ENCODE data around the gene TCF3. TPM values are rescaled to one million over a fixed set of nuclear protein-coding genes. Genes with fewer than 3 reads are reported as not detected.

The TCF3 gene
- polyA plus RNA-seq, 1 experiment, result 51.7 TPM

DNA sequence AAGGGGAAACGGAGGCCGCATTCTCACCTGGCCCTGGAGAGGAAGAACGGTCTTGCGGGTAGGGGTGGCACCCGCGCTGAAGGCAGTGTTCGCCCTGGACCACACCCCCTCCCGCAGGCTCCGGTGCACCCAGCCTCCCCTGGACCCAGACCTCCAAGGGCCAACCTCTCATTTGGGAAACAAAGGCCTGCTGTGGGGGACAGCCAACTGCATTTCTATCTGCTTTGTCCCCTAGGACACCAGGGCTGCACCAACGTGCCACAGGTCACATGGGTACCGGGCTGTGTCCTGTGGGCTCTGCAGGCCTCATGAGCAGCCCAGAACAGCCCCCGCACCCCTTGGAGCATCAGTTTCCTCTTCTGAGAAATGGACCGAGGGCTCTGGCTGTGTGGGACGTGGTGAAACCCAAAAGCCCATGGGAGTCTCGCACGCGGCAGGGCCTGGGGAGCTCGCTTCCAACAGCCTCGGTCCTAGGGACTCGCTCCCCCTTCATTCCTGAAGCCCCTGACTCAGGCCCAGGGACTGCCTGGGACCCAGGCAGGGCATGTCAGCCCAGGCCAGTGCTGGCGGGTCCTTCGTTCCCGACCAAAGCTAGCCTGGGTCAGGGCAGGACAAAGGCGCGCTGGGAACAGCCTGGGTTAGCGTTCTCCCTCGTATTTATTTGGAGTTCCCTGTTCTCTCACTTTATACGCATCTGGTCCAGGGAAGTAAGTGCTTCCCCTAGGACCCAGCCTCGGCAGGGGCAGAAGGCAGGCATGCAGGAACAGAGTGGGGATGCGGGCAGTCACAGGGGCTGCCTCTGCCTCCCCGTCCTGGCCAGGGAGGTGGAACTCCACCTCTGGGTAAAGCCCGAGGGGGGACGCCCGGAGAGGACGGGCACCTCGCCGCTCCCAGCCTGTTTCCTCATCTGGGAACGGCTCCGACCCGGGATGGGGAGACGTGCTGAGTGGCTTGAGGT, 4.6 kb downstream of the TCF3 start:
- TF ChIP-seq, protein P1, sequence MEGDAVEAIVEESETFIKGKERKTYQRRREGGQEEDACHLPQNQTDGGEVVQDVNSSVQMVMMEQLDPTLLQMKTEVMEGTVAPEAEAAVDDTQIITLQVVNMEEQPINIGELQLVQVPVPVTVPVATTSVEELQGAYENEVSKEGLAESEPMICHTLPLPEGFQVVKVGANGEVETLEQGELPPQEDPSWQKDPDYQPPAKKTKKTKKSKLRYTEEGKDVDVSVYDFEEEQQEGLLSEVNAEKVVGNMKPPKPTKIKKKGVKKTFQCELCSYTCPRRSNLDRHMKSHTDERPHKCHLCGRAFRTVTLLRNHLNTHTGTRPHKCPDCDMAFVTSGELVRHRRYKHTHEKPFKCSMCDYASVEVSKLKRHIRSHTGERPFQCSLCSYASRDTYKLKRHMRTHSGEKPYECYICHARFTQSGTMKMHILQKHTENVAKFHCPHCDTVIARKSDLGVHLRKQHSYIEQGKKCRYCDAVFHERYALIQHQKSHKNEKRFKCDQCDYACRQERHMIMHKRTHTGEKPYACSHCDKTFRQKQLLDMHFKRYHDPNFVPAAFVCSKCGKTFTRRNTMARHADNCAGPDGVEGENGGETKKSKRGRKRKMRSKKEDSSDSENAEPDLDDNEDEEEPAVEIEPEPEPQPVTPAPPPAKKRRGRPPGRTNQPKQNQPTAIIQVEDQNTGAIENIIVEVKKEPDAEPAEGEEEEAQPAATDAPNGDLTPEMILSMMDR (IDR thresholded peaks at IDR 0.05; ENCODE audit: low read depth, low read length), result no peak
- Histone ChIP-seq H3K27ac (ENCODE audit: low read depth, low read length) (no peak overlapping the region), H3K9me3 (ENCODE audit: control insufficient read depth, insufficient read depth, low read length) (no peaks in the 10 kb centered on the region; the same call in 1 of the 2 replicates), H3K27me3 (ENCODE audit: control insufficient read depth, insufficient read depth, low read length) (no peaks in the 10 kb centered on the region), H3K4me3 (ENCODE audit: low read depth, low read length) (no peak overlapping the region)
- no peak for DNase-seq (ENCODE audit: low read depth, low spot score)
- CTCF ChIA-PET, result interaction anchor here (0.5 to 1.0 kb wide), 2 partner anchors 24 to 115 kb away, joined by 3 to 5 read pairs; no protein-coding TSS in a partner anchor
- POLR2A ChIA-PET, result no interaction called here

GRCh38 chr19:1646659-1647453, 5.6 kb downstream of the TCF3 start:
- ChIA-PET CTCF (interaction anchor here (0.5 to 1.0 kb wide), 2 partner anchors 25 to 114 kb away, joined by 3 to 5 read pairs; no protein-coding TSS in a partner anchor), POLR2A (no interaction called here)
- Histone ChIP-seq H3K27me3 (ENCODE audit: control insufficient read depth, insufficient read depth, low read length) (no peaks in the 10 kb centered on the region), H3K9me3 (ENCODE audit: control insufficient read depth, insufficient read depth, low read length) (no peaks in the 10 kb centered on the region; the same call in 1 of the 2 replicates), H3K27ac (ENCODE audit: low read depth, low read length) (no peak overlapping the region), H3K4me3 (ENCODE audit: low read depth, low read length) (no peak overlapping the region)
- TF ChIP-seq, protein P1 (IDR thresholded peaks at IDR 0.05; ENCODE audit: low read depth, low read length), result no peak
- no peak for DNase-seq (ENCODE audit: low read depth, low spot score)

GRCh38 chr19:1646149-1646548, 6.3 kb downstream of the TCF3 start:
- Histone ChIP-seq H3K27me3 (ENCODE audit: control insufficient read depth, insufficient read depth, low read length) (no peaks in the 10 kb centered on the region), H3K9me3 (ENCODE audit: control insufficient read depth, insufficient read depth, low read length) (no peaks in the 10 kb centered on the region; the same call in 1 of the 2 replicates)
- CTCF ChIA-PET, result no interaction called here

DNA sequence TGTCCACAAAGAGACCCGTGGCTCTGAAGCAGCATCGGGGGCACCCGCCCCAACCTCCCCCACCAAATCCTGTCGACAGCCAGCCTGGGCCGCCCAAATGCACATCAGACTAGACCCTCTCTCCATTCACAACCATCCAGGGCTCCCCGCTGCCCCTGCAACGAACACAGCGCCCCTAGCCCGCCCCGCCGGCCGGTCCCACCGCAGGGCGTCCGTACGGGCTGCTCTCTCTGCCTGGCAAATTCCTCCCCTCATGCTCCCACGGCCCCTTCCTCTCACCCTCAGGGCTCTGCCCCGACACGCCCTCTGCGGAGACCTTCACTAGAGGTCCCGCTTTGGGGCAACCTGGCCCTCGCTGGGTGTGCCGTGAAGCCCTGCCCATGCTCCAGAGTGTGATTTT, 7.1 kb downstream of the TCF3 start:
- TF ChIP-seq, protein P1 (IDR thresholded peaks at IDR 0.05; ENCODE audit: low read depth, low read length), result no peak
- Histone ChIP-seq H3K4me3 (ENCODE audit: low read depth, low read length) (no peak overlapping the region), H3K27ac (ENCODE audit: low read depth, low read length) (no peak overlapping the region), H3K9me3 (ENCODE audit: control insufficient read depth, insufficient read depth, low read length) (no peaks in the 10 kb centered on the region; the same call in 1 of the 2 replicates), H3K27me3 (ENCODE audit: control insufficient read depth, insufficient read depth, low read length) (no peaks in the 10 kb centered on the region)
- no peak for DNase-seq (ENCODE audit: low read depth, low spot score)
- POLR2A ChIA-PET, result no interaction called here
- CTCF ChIA-PET, result no interaction called here

More at GRCh38 chr19:1646149-1646548, 6.3 kb downstream of the TCF3 start:
- H3K4me3 ChIP-seq (ENCODE audit: low read depth, low read length), result no peak overlapping the region
- no peak overlapping the region for H3K27ac ChIP-seq (ENCODE audit: low read depth, low read length)
- POLR2A ChIA-PET, result no interaction called here
- DNase-seq (ENCODE audit: low read depth, low spot score), result no peak
- TF ChIP-seq, protein P1 (IDR thresholded peaks at IDR 0.05; ENCODE audit: low read depth, low read length), result no peak

All from AG04450 (cell line).